HG03108 (cell line): ENCODE measurements around the gene PDE7B.
A peak's percentile ranks its signal among the peaks of the same experiment; 100 is the strongest.
"Not testable (repeated sequence)": the region's sequence is repeated elsewhere in the genome, so short reads cannot be mapped to it uniquely, and the experiment has no call there.

ENCODE experiments used
- ATAC-seq: cut with Tn5 transposase; IDR thresholded peaks from one replicate; pipeline ENCODE4 v1.9.1; 2021; ENCODE audit warnings: moderate library complexity; ENCODE audit not compliant: unreplicated experiment

PDE7B gene

GRCh38 chr6:135842618-135843392 lies 8.7 kb upstream of the PDE7B start:
- ATAC-seq = no peak

- ATAC-seq = no peak
These were observed 619 bp upstream of the PDE7B start for GRCh38 chr6:135850882-135851281.

GRCh38 chr6:135852746-135853145 lies 1.2 kb downstream of the PDE7B start:
- ATAC-seq = no peak

- no peak for ATAC-seq
These were observed 1.7 kb downstream of the PDE7B start for GRCh38 chr6:135853227-135853626.

GRCh38 chr6:135853986-135854385 lies 2.5 kb downstream of the PDE7B start:
- ATAC-seq = no peak

GRCh38 chr6:135854799-135855198 lies 3.3 kb downstream of the PDE7B start:
- ATAC-seq = no peak

GRCh38 chr6:135858931-135859330 lies 7.4 kb downstream of the PDE7B start:
- ATAC-seq = no peak

GRCh38 chr6:135860361-135860760 lies 8.9 kb downstream of the PDE7B start:
- ATAC-seq = no peak

GRCh38 chr6:135861189-135861588 lies 9.7 kb downstream of the PDE7B start:
- ATAC-seq = peak; percentile 67

GRCh38 chr6:135864929-135865328 lies 13.4 kb downstream of the PDE7B start:
- not testable (repeated sequence) for ATAC-seq

GRCh38 chr6:135866445-135867123 lies 15.1 kb downstream of the PDE7B start:
- ATAC-seq = no peak

- no peak for ATAC-seq
These were observed 15.8 kb downstream of the PDE7B start for GRCh38 chr6:135867332-135867731.

GRCh38 chr6:135869857-135870256 lies 18.4 kb downstream of the PDE7B start:
- no peak for ATAC-seq

GRCh38 chr6:135870722-135871121 lies 19.2 kb downstream of the PDE7B start:
- ATAC-seq = no peak

GRCh38 chr6:135871296-135871695 lies 19.8 kb downstream of the PDE7B start:
- no peak for ATAC-seq

GRCh38 chr6:135871878-135872277 lies 20.4 kb downstream of the PDE7B start:
- no peak for ATAC-seq

- no peak for ATAC-seq
These were observed 23.9 kb downstream of the PDE7B start for GRCh38 chr6:135875446-135875845.

GRCh38 chr6:135876058-135876457 lies 24.6 kb downstream of the PDE7B start:
- no peak for ATAC-seq

GRCh38 chr6:135877666-135878065 lies 26.2 kb downstream of the PDE7B start:
- no peak for ATAC-seq

- ATAC-seq = peak; percentile 93
These were observed 28.8 kb downstream of the PDE7B start for GRCh38 chr6:135880066-135880972.

- ATAC-seq = no peak
These were observed 31.5 kb downstream of the PDE7B start for GRCh38 chr6:135883045-135883444.
